DMS79 treated with DMSO at 0.1 percent for 48 hours (cell line): ENCODE measurements around the gene RAB11FIP4.

Source experiments
- DNase-seq: peaks from one replicate; lab custom pipeline; 2025; lab: John Stamatoyannopoulos, UW

Gene RAB11FIP4

DNA sequence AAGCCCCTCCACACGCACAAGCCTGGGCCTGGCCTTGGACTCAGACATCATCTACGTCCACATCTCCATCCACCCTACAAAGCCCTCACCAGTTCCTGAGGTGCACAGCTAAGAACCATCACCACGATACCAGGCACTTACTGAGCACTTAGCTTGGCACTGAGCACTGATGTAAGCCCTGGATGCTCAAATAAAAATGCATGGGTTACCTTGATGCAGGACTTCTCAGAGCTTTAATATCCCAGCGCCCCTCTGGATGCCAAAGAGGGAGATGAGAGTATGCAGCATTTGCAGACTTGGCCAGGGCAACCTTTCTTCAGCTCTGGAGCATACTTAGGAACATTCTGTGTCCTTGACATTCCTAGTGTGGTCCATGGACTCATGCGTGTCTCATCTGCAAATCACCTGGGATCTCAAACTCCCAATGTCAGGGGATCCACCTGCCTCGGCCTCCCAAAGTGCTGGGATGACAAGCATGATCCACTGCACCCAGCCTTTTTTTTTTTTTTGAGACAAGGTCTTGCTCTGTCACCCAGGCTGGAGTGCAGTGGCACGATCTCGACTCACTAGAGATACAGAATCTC, 69.8 kb downstream of the RAB11FIP4 start:
- no peak for DNase-seq

DNA sequence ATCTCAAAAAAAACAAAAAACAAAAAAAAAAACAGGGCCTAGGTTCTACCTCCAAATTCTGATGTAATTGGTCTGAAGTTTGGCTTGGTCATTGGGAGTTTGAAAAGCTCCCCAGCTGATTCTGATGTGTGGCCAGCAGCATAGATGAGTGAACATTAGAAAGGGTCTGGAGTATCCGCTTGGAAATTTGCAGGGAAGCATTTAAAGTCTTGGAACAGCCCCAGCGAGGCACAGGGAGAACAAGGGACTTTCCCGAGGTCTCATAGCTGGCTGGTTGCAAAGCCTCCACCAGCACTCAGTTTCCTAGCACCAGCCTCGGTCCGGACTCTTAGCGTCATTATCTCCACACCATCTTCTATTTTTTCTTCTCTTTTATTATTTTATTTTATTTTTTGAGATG, 70.8 kb downstream of the RAB11FIP4 start:
- DNase-seq, result no peak

DNA sequence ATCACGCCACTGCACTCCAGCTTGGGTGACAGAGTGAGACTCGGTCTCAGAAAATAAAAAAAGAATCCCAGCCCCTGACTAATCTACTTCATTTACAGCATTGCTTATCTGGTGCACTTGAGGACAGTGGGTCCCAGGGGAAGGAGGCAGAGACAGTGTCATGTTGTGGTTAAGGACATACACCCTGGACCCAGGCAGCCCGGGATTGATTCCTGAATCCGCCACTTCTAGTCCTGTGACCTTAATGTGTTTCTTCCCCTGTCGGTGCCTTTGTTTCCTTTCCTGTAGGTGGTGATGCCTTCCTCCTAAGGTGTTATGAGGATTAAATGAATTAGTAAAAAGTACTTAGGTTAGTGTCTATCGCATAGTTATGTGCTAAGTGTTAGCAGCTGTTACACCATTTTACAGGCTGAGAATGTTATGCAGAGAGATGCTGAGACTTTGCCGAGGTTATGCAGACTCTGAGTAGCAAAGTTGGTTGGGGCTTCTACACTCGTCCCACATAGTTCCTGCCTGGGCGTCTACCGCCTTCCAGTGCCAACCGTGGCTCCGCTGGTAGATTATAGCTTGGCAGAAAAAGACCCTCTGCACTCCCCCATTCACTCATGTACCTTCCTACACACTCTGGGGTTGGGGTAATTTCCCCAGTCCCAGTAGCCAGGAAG, 74.8 kb downstream of the RAB11FIP4 start:
- DNase-seq, result no peak

DNA sequence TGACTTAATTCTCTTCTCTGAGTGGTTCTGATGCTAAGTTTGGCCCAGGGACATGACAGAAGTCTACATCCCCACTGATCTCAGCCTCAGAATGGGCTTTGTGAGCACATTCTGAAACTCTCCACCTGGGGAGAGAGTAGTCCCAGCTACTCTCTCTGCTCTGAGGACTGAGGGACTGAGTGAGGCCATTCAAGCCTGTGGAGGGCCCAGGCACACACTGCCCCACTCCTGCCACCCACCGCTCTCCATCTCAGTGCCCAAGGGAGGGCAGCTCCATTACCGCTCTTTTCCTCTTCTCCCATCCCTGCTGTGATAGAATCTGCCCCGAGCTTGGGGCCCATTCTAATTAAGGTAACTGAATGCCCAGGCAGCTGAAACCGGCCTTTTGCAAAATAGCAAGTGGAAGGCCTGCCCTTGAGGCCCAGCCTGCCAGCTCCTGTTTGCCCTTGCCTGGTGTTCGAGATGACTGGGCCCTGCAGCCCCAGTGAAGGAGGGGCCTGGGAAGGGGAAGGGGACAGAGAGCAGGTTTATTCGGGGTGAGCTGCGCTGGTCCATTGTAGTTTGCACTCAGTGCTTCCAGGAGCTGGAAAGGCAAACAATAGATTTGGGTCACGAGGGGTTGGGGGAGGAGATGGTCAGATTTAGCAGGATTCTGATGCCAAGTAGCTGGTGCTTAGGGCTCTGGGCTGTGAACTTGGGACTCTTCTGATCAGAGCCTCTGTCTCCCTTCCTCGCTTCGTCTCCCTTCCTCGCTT, 76.2 kb downstream of the RAB11FIP4 start:
- DNase-seq, result no peak

DNA sequence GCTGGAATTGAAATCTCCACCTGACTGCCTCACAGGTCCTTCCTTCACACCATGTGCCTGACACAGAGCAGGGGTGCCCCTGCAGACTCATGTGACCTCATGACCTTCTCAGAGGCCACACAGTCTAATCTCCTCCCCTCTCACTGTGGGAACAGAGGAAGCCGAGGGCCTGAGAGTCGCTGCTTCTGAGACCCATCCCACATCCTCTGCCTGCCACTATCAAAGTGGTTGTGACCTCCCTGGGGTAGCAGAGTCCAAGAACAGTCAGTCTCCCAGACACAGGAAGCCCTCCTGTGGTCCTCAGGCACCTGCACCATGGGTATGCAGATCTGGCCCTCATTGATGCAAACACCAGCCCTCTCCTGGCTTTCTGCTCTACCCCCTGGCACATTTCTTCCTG, 78.5 kb downstream of the RAB11FIP4 start:
- DNase-seq, result no peak

DNA sequence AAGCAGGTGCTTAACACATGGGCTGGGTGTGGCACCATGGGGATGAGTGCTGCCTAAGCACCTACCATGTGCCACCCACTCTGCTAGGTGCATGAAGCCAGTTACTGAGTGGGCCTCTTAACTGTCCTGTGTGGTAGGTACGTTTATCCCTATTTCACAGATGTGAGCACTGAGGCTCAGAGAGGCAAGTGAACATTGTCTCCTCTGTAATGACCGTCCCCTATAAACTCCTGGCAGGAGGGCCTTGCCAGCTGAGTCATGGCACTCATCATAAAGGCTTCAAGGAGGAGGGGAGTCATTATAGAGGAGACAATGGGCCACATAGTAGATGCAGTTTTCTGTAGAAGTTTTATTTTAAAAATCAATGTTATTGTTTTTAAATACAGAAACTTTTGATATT, 79.1 kb downstream of the RAB11FIP4 start:
- DNase-seq, result no peak

DNA sequence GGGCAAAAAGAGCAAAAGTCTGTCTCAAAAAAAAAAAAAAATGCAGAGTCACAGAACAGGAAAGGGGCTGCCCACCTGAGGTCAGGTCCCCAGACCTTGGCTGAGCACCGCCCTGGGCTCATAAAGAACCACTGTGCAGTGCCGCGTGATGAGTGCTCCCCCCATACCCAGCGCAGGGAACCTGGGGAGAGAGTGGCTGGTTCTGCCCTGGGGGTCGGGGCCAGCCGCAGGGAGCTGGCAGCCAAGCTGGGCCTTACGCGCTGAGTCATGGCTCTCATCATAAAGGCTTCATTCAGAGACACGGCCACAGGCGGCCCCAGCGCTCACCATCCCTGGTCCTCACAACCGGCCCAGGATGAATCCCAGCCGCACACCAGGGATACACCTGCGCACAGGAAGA, 80.7 kb downstream of the RAB11FIP4 start:
- no peak for DNase-seq

DNA sequence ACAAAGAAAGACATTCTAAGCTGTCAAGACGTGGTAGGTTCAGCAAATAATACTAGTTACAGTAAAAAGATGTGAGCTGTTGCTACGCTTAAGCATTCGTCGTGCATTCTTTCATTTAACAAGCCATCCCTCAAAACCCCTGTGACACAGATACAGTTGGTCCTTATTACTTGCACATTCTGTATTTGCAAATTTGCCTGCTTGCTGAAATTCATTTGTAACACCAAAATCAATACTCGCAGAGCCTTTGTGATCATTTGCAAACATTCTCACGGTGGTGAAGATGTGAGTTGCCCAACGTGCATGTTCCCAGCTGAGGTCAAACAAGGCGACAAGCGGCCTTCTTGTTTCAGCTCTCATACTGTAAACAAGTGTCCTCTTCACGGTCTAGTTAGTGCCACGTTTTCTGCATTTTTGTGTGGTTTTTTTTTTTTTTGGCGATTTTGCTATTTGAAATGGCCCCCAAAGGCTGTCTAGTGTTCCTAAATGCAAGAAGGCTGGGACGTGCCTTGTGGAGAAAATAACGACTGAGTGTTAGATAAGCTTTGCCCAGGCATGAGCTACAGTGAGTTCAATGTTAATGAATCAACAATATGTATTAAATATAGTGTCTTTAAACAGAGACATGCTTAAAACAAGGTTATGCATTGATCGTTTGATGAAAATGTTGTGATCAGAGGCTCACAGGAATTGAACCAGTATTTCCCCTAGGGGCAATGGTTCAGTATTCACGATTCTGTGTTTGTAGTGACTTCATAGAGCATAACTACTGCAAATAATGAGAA, 84.1 kb downstream of the RAB11FIP4 start:
- no peak for DNase-seq

DNA sequence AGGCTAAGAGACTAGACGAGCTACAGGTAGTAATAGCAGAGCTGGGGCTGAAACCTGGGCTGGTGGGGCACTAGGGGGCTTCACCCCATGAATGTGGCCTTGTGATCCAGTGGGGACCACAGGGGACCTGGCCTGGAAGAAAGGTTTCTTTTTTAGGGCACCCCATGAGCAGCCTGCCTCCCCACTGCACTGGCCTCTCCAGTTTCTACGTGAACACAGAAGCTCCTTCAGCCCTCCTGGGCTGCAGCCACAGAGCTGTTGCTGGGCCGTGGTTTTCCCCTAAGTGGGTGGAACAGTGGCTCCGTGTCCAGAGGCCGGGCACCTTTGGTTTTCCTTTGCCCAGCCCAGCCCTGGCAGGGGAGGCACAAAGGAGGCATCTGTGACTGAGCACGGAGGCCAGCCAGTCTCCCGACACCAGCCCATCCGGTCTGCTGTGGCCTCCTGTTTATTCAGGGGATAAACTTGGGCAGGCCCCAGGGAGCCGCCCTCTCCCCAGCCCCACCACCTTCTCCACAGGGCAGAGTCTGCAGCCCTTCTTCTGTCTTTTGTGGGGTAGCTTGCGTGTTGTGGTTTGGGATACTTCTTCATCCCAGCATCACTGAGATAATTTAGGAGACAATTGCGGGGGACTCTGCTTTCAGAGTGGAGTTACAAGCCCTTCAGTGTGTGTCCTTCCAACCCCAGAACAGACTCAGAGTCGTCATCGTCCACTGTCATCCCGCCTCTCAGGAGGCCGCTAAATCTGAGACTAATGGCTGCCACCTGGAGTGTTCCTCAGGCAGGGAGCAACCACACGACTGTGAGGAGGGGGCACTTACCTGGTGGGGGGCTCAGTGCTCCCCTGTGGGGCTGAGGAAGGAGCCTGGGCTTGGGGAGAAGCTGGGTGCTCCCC, 85.3 kb downstream of the RAB11FIP4 start:
- no peak for DNase-seq

DNA sequence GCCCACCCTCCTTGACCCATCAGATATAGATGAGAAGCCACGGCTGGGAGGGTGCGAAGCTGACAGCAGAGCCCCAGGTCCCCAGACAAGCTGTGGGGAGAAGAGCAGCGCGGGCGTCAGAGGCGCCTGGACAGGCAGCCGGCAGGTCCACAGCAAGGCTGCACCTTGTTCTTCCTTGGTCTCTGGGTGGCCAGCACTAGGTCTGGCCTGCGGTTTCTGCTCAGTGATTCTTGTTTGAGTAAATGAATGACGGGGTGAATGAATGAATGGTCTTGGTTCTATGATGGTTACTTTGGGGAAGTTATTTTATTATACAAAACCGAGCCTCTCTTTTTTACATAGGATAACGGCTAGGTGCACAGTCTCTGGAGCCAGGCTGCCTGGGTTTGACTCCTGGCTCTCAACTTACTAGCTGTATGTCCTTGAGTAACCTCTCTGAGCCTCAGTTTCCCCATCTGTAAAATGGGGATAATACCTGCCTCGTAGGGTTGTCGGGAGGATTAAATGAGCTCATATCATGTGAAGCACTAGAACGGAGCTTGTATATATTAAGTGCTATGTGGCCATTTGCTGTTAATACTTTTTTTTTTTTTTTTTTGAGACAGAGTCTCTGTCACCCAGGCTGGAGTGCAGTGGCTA, 86.1 kb downstream of the RAB11FIP4 start:
- no peak for DNase-seq

DNA sequence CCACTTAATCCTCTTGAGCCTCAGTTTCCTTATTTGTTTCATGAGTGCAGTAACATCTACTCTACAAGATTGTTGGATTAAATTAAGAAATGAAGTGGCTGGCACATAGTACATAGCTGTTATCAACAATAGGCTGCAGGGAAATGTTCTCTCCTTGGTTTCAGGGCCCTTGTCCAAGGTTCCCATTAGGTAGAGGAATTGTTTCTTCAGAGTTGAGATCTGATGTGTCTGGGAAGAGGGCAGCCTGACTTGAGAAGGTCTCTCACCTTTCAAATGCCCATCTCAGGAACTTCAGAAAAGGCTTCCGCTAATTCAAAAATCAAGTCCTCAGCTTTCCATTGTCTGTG, 87.6 kb downstream of the RAB11FIP4 start:
- DNase-seq, result no peak

DNA sequence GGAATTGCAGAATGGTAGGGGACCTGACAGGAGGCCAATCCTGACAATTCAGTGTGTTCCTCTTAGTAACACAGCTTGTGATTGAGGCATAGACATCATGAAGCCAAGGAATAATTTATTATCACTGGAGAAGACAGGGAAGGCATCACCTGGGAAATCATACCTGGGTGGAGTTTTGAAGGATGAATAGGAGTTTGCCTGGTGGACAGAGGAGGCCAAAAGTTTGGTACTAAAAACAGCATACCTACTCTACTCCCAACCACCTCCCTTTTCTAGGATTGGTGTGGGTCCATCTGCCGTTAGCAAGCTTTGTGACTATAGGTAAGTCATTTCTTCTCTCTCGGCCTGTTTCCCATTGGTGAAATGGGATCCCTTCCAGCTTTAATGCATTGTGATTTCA, 88.0 kb downstream of the RAB11FIP4 start:
- no peak for DNase-seq

DNA sequence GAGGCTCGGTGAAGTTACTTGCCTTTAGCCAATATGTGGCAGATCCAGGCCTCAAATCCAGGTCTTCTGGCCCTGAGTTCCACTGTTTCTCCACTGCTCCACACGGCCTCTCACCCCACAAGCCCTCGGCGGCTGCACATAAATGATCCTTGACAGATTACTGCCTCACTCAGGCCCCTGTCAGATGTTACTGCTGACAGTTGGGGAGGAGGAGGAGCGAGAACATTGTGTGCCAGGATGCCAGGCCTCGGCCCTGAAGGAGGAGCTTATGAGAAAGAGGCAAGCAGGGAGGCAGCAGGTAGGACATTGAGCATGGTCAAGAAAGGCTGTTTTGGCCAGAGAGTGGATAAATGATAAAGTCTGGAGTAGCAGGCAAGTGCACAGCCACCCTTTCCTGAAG, 88.6 kb downstream of the RAB11FIP4 start:
- no peak for DNase-seq

DNA sequence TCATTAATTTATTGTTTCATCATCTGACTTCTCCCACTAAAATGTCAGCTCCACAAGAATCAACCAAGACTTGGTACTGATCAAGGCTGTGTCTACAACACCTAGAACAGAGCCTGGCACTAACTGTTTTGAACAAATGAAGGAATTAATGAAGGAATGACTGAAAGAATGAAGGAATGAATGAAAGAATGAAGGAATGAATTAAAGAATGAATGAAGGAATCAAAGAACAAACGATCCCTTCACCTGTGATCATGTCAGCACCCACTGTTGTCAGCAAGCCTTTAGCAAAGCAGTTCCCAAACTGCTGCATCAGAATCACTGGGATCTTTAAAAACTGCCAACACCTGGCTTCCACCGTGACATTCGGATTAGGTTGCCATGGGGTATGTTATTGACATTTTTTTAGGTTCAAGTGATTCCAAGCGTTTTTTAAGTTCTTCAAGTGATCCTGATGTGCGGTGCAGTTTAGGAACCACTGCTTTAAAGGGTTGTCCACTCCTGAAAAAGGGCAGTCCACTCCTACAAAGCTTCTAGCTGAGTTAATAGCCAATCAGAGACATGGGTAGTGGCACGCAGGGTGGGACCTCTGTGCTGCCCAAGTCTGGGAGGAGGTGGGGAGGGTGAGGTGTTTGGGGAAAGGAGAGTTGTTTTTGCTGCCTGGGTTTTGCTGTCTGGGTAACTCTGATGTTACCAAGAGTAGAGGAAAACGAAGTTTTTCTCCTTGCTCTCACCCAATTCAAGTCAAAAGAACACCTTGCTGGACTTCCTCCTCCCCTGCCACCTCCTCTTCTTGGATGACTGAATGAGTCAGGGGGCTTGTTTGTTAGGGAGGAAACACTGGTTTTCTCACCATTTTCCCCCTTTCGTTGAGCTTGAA, 89.7 kb downstream of the RAB11FIP4 start:
- DNase-seq, result no peak

DNA sequence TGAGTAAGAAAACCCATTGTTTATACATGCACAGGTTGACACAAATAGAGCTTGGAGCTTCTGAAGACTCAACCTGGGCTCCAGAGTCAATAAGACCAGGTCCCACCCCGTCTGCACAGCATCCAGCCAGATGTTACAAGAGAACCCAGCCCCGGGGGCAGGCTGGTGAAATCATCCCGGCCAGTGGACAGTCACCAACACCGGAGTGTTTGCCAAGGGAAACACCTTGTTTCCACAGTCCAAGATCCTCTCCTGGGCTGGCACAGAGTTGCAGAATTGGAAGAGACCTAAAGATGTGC, 90.3 kb downstream of the RAB11FIP4 start:
- DNase-seq, result no peak

DNA sequence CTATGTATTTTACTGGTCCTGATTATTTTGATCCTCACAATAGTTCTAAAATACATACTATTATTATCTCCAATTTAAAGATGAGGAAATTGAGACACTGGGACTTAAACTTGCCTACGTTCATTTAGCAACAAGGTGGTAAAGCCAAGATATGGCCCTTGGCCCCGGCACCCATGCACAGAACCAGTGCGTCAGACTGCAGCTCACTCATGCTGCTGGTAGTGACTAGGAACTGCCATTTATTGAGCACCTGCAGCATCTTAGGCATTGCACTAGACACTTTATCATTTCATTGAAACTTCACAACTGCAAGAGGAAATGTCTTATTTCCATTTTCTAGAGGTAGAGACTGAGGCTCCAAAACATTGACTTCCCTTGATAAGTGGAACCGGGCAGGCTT, 93.3 kb downstream of the RAB11FIP4 start:
- DNase-seq, result no peak

DNA sequence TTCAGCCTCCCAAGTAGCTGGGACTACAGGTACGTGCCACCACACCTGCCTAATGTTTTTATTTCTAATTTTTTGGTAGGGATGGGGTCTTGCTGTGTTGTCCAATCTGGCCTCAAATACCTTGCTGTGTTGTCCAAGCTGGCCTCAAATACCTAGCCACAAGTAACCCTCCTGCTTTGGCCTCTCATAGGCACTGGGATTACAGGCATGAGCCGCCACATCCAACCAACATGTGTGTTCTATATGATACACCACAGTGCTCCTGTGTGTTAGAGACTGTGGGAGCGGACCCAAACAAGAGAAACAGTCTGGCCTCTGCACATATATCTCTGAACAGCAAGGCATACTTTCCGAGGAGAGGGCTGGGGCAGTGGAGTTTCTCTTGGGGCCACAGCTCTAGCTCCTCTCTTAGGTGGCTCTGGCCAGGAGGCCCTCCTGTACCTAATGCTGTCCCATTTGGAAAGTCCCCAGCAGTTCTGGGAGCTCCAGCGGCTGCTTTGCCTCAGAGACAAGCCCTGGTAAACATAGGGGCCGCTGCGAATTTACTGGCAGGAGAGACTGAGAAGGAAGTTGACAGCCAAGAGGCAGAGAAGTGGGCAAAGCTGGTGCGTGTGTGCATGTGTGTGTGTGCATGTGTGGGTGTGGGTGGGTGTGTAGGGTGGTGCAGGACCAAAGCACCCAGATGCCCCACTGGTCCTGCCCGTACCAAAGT, 95.0 kb downstream of the RAB11FIP4 start:
- no peak for DNase-seq

DNA sequence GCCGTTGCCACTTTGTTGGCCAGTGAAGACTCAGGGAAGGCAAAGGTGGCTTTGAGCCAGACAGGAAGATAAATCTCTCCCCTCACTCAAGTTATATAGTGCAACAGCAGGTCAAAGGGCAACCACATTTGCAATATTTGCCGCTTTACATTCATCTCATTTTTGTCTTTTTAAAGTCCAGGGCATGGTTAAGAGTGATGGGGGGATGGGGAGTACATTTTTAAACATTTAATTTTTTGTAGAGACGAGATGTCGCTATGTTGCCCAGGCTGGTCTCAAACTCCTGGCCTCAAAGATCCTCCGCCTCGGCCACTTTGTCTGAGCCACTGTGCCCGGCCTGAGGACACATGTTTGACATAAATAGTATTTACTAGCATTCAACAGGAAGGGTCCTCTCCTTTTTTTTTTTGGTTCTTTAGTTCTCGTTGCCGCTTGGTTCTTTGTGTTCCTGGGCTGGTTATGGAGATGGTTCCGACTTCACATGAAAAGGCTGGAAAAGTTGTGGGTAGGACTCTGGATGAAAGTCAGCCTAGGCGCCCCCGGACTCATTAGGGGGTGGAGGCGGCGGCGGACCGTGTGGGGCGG, 95.7 kb downstream of the RAB11FIP4 start:
- DNase-seq, result no peak

DNA sequence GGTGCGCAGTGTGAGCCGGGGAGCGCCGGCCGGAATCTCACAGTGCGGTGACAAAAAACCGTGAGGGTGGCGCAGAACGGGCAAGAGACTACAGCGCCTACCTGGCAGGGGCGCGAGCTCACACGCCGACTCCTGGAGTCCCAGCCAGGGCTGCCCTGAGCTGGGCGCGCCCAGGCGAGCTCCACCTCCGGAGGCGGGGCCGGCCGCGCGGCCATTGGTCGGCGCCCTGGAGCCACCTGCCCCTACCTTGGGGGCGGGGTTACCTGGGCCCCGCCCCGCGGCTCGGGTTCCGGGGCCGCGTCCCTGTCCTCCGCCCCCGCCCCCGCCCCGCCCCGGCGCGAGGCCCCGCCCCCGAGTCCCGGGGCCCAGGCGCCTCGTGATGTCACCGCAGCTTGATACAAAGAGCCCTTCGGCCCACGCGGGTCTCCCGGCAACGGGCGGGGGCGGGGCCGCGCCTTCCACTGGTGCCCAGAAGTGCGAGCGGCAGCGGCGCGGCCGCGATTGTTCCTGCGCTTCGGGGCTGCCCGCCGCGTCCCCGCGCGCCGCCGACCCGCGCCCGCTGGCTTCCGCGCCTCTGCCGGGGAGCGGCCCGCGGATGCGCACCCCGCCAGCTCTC, 96.3 kb downstream of the RAB11FIP4 start:
- peak; percentile 82 for DNase-seq
